ENCODE data around the gene PTPRT. TPM values are rescaled to one million over a fixed set of nuclear protein-coding genes. Genes with fewer than 3 reads are reported as not detected.

Gene PTPRT
- total RNA-seq, 4 donors from 2014 or later = under 0.01 to 0.64 (median 0.40) TPM

DNA sequence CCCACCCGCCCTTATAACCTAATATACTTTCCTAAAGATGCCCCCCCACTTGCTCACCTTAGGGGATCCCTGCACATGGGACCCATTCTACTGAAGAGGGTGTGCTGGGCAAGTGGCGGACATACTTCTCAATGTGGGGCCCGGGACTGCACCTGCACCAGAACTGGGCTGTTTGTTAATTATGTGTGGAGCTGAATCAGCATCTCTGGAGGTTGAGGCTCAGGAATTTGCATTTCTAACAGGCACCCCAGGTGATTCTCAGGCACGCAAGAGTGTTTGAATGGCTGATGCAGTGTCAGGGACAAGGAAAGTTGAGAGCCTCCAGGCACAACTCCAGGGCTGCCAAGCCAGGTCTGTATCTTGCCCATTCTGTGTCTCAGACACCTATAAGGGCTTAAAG lies 8.9 kb upstream of the PTPRT start:
- no peak for DNase-seq
- Histone ChIP-seq H3K4me1 (no peaks in the 10 kb centered on the region), H3K27me3 (no peaks in the 10 kb centered on the region), H3K9me3 (no peaks in the 10 kb centered on the region), H3K36me3 (no peaks in the 10 kb centered on the region), H3K27ac (no peak overlapping the region), H3K4me3 (no peak overlapping the region)
- intact Hi-C loops (cut with DNase I; ENCODE audit: low total_unique reads) (no loop called here), in situ Hi-C loops (cut with MboI; ENCODE audit: low pct_ligation_motif_present in 1 of 4, low pct_unique_long_range_greater_than_20kb in 1 of 4, low sequenced_read_pairs in 3 of 4) (loop anchor here (25.0 kb wide), 5 partner anchors 89 to 1461 kb away; no protein-coding TSS in a partner anchor)
- WGBS, 2 donors (ENCODE audit: low coverage in 1 of 2) = 62% methylated on average over 4 of the region's 4 CpGs; no CpG with 5 or more reads in 1 of the 2 donors
- no peak for TF ChIP-seq POLR2AphosphoS5 (IDR thresholded peaks at IDR 0.05)
- TF ChIP-seq, protein P1, sequence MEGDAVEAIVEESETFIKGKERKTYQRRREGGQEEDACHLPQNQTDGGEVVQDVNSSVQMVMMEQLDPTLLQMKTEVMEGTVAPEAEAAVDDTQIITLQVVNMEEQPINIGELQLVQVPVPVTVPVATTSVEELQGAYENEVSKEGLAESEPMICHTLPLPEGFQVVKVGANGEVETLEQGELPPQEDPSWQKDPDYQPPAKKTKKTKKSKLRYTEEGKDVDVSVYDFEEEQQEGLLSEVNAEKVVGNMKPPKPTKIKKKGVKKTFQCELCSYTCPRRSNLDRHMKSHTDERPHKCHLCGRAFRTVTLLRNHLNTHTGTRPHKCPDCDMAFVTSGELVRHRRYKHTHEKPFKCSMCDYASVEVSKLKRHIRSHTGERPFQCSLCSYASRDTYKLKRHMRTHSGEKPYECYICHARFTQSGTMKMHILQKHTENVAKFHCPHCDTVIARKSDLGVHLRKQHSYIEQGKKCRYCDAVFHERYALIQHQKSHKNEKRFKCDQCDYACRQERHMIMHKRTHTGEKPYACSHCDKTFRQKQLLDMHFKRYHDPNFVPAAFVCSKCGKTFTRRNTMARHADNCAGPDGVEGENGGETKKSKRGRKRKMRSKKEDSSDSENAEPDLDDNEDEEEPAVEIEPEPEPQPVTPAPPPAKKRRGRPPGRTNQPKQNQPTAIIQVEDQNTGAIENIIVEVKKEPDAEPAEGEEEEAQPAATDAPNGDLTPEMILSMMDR (IDR thresholded peaks at IDR 0.05) = no peak
- TF ChIP-seq POLR2A (IDR thresholded peaks at IDR 0.05) = no peak
- no peak for TF ChIP-seq EP300 (IDR thresholded peaks at IDR 0.05; ENCODE audit: low read depth)

DNA sequence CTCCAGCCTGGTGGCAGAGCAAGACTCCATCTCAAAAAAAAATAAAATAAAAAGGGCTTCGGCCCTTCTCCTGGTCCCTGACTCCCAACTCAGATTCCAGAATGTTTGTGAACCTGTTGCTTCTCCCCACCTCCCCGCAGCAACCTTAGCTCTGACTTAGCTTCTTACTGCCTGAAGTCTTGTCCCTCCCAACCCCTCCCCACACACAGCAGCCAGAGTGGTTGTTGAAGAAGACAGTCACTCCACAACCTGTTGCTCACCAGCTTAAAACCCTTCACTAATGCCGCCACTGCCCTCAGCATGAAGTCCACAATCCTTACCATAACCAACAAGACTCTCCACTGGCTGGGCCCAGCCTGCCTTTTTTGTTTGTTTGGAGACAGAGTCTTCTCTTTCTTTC lies 6.5 kb upstream of the PTPRT start:
- WGBS, 2 donors (ENCODE audit: low coverage in 1 of 2) = 90 to 100% methylated on average over 2 to 3 of the region's 3 CpGs
- Histone ChIP-seq H3K27me3 (peaks cover 5% of the 10 kb centered on the region), H3K9me3 (no peaks in the 10 kb centered on the region), H3K4me1 (no peaks in the 10 kb centered on the region), H3K27ac (no peak overlapping the region), H3K4me3 (no peak overlapping the region), H3K36me3 (no peaks in the 10 kb centered on the region)
- in situ Hi-C loops (cut with MboI; ENCODE audit: low pct_ligation_motif_present in 1 of 4, low pct_unique_long_range_greater_than_20kb in 1 of 4, low sequenced_read_pairs in 3 of 4) (loop anchor here (25.0 kb wide), 5 partner anchors 91 to 1459 kb away; no protein-coding TSS in a partner anchor), intact Hi-C loops (cut with DNase I; ENCODE audit: low total_unique reads) (no loop called here)
- no peak for DNase-seq
- no peak for TF ChIP-seq POLR2A (IDR thresholded peaks at IDR 0.05)
- TF ChIP-seq EP300 (IDR thresholded peaks at IDR 0.05; ENCODE audit: low read depth) = no peak
- TF ChIP-seq POLR2AphosphoS5 (IDR thresholded peaks at IDR 0.05) = no peak
- TF ChIP-seq, protein P1 (IDR thresholded peaks at IDR 0.05) = no peak

DNA sequence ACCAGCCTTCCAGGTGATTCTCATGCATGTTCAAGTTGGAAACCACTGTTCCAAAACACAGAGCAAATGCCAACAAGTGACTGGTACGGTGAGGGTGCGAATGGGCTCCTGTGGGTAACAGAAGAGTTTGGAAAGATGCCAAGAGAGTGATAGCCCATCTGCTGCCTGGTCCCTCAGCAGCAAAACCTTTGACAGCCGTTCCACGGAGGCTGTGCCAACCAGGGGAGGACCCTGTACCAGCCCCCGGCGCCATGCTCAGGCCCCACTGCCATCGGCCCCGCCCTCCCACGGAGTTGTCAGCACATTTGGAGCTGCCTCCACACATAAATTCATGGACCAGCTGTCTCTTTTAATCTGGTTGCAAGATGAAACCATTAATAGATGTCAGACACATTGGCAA lies 4.4 kb upstream of the PTPRT start:
- Histone ChIP-seq H3K4me3 (no peak overlapping the region), H3K9me3 (no peaks in the 10 kb centered on the region), H3K4me1 (peaks cover 0 to 3% (median 1%) of the 10 kb centered on the region in 4 donors), H3K27ac (no peak overlapping the region), H3K36me3 (no peaks in the 10 kb centered on the region), H3K27me3 (peaks cover 23% of the 10 kb centered on the region)
- no peak for TF ChIP-seq EP300 (IDR thresholded peaks at IDR 0.05; ENCODE audit: low read depth)
- no peak for TF ChIP-seq POLR2AphosphoS5 (IDR thresholded peaks at IDR 0.05)
- TF ChIP-seq POLR2A (IDR thresholded peaks at IDR 0.05) = no peak
- TF ChIP-seq, protein P1 (IDR thresholded peaks at IDR 0.05) = no peak
- 66% methylated on average over 9 of the region's 9 CpGs; no CpG with 5 or more reads in 1 of the 2 donors for WGBS, 2 donors (ENCODE audit: low coverage in 1 of 2)
- in situ Hi-C loops (cut with MboI; ENCODE audit: low pct_ligation_motif_present in 1 of 4, low pct_unique_long_range_greater_than_20kb in 1 of 4, low sequenced_read_pairs in 3 of 4) (loop anchor here (25.0 kb wide), 5 partner anchors 93 to 1457 kb away; no protein-coding TSS in a partner anchor), intact Hi-C loops (cut with DNase I; ENCODE audit: low total_unique reads) (no loop called here)
- DNase-seq = no peak

DNA sequence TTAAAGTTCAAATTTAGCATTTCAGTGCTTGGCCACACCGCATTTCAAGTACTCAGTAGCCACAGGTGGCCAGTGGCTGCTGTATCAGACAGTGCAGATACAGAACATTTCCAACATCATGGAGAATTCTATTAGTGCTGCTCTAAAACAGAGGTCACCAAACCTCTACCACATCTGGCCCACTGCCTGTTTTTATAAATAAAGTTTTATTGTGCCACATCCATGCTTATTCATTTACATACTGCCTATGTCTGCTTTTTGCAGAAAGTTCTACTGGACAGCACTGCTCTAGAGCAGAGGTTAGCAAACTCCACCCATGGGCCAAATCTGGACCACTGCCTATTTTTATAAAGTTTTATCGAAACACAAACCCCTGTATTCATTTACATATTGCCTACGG lies 3.7 kb upstream of the PTPRT start:
- Histone ChIP-seq H3K9me3 (no peaks in the 10 kb centered on the region), H3K4me3 (no peak overlapping the region), H3K27ac (no peak overlapping the region), H3K27me3 (peaks cover 30% of the 10 kb centered on the region), H3K4me1 (peaks cover 0 to 6% (median 3%) of the 10 kb centered on the region in 4 donors), H3K36me3 (no peaks in the 10 kb centered on the region)
- 55 to 84% methylated on average over 2 to 3 of the region's 3 CpGs for WGBS, 2 donors (ENCODE audit: low coverage in 1 of 2)
- TF ChIP-seq EP300 (IDR thresholded peaks at IDR 0.05; ENCODE audit: low read depth) (no peak), POLR2A (IDR thresholded peaks at IDR 0.05) (no peak), POLR2AphosphoS5 (IDR thresholded peaks at IDR 0.05) (no peak)
- TF ChIP-seq, protein P1 (IDR thresholded peaks at IDR 0.05) = no peak
- in situ Hi-C loops (cut with MboI; ENCODE audit: low pct_ligation_motif_present in 1 of 4, low pct_unique_long_range_greater_than_20kb in 1 of 4, low sequenced_read_pairs in 3 of 4) = loop anchor here (25.0 kb wide), 5 partner anchors 94 to 1456 kb away; no protein-coding TSS in a partner anchor
- intact Hi-C loops (cut with DNase I; ENCODE audit: low total_unique reads) = no loop called here
- DNase-seq = no peak

Data from transverse colon (tissue), 4 donors.